HepG2 (cell line): ENCODE measurements around the gene C19orf38. TPM values are rescaled to one million over a fixed set of nuclear protein-coding genes. Genes with fewer than 3 reads are reported as not detected.
A peak's percentile ranks its signal among the peaks of the same experiment; 100 is the strongest.

Source experiments
- ATAC-seq: fragments of 200-7000 bp; cut with Tn5 transposase; 3 replicates; pipeline ENCODE4 v1.9.1; 2020; ENCODE audit warnings: mild to moderate bottlenecking, moderate library complexity
- BruUV-seq: library from RNA; stranded (reverse); fragments of 400-500 nt; replicated peaks from 2 replicates; lab custom pipeline; 2021; lab: Mats Ljungman, UMichigan
- CTCF ChIA-PET: fragments of 300-600 bp; formaldehyde crosslinking; extraction: SDS; loops from one replicate; lab custom pipeline; 2021; ENCODE audit warnings: low total read pairs, inconsistent platforms, low intra/inter-chr PET ratio; lab: Yijun Ruan, JAX
- POLR2A ChIA-PET: fragments of 350-600 bp; sonication (Branson Sonifier 250); formaldehyde crosslinking; loops from one replicate; lab custom pipeline; 2020; ENCODE audit warnings: antibody characterized with exemption, inconsistent platforms; lab: Yijun Ruan, JAX
- DNase-seq: peaks from one replicate; pipeline ENCODE4 v3.0.0-alpha.2; 2015; ENCODE audit warnings: low spot score
- FAIRE-seq: peaks from 3 replicates; lab custom pipeline; 2011; peaks lifted over from hg19 to GRCh38; lab: Jason Lieb, UNC
- H2AFZ ChIP-seq: one replicate; pipeline ENCODE4 v1.6.1; 2011; ENCODE audit warnings: low read length, inconsistent platforms
- H3K27ac ChIP-seq: fragments of 300-600 bp; 3 replicates; pipeline ENCODE4 v1.8.0; 2011; ENCODE audit warnings: mixed run types, mild to moderate bottlenecking, mixed read lengths, low read length, inconsistent platforms; ENCODE audit not compliant: insufficient read depth; ENCODE audit errors: extremely low read length
- H3K27me3 ChIP-seq, 2 experiments: fragments of 200-600 bp in 1 of 2; 2 replicates in 1 of 2; 3 replicates in 1 of 2; pipeline versions ENCODE4 v1.6.0 to v1.8.0; 2011; ENCODE audit warnings: low read length in 2 of 2, mild to moderate bottlenecking in 2 of 2, moderate library complexity in 2 of 2, inconsistent platforms in 1 of 2; ENCODE audit not compliant: insufficient read depth in 2 of 2, control insufficient read depth in 1 of 2
- H3K36me3 ChIP-seq, 2 experiments: fragments of 200-600 bp in 1 of 2; replicated peaks in 1 of 2; 2 replicates in 1 of 2; 3 replicates in 1 of 2; pipeline versions ENCODE4 v1.5.1 to v1.8.0; 2011; ENCODE audit warnings: low read length in 2 of 2, inconsistent platforms in 1 of 2; ENCODE audit not compliant: insufficient read depth in 2 of 2, control insufficient read depth in 1 of 2
- H3K4me1 ChIP-seq: 2 replicates; pipeline ENCODE4 v1.5.1; 2012; ENCODE audit warnings: low read length, inconsistent platforms; ENCODE audit not compliant: insufficient read depth
- H3K4me2 ChIP-seq: 2 replicates; pipeline ENCODE4 v1.6.0; 2011; ENCODE audit warnings: low read depth, low read length, inconsistent platforms
- H3K4me3 ChIP-seq, 3 experiments: fragments of 200-600 bp in 1 of 3; sonication (generic), shearing (Covaris generic) in 1 of 3; replicated peaks in 1 of 3; 2 replicates each; pipeline ENCODE4 v1.5.1; 2011 to 2016; ENCODE audit warnings: low read length in 3 of 3, inconsistent platforms in 2 of 3, low read depth in 2 of 3, mild to moderate bottlenecking in 2 of 3, control low read depth in 1 of 3, mixed read lengths in 1 of 3; ENCODE audit not compliant: insufficient read depth in 1 of 3
- H3K79me2 ChIP-seq: one replicate; pipeline ENCODE4 v1.6.1; 2011; ENCODE audit warnings: low read length, inconsistent platforms; ENCODE audit not compliant: insufficient read depth
- H3K9ac ChIP-seq: 2 replicates; pipeline ENCODE4 v1.6.0; 2011; ENCODE audit warnings: mild to moderate bottlenecking, low read depth, low read length, inconsistent platforms; ENCODE audit not compliant: insufficient read depth
- H3K9me3 ChIP-seq: 2 replicates; pipeline ENCODE4 v1.5.1; 2012; ENCODE audit warnings: mild to moderate bottlenecking, low read length
- H4K20me1 ChIP-seq: 2 replicates; pipeline ENCODE4 v1.6.0; 2011; ENCODE audit warnings: inconsistent platforms, mild to moderate bottlenecking, low read length, moderate library complexity; ENCODE audit not compliant: insufficient read depth
- HHEX ChIP-seq: IDR thresholded peaks from 2 replicates; pipeline ENCODE4 v1.6.1; 2016; ENCODE audit warnings: control low read depth
- HNRNPLL ChIP-seq: fragments of 200-400 bp; formaldehyde crosslinking; IDR thresholded peaks from 2 replicates; pipeline ENCODE4 v1.6.1; 2017; ENCODE audit warnings: mild to moderate bottlenecking, low read depth, low read length; ENCODE audit not compliant: poor library complexity, severe bottlenecking
- MAFK ChIP-seq, 2 experiments: IDR thresholded peaks in 1 of 2; conservative IDR thresholded peaks in 1 of 2; 2 replicates each; pipeline ENCODE4 v1.6.1; 2011; ENCODE audit warnings: improper control_type of control experiment in 2 of 2, low read length in 2 of 2
- NFE2 ChIP-seq: sonication (generic); formaldehyde crosslinking; IDR thresholded peaks from 2 replicates; pipeline ENCODE4 v1.4.0; 2020; ENCODE audit warnings: missing genetic modification reagents
- NFE2L2 ChIP-seq: fragments of 150-350 bp; IDR thresholded peaks from 2 replicates; pipeline ENCODE4 v1.6.1; 2014; ENCODE audit warnings: low read length
- NONO ChIP-seq, 2 experiments: fragments of 450-650 bp in 1 of 2; sonication (generic) in 1 of 2; formaldehyde crosslinking in 1 of 2; IDR thresholded peaks in 1 of 2; conservative IDR thresholded peaks in 1 of 2; 2 replicates each; pipeline versions ENCODE4 v1.6.1 to v1.8.0; 2017 to 2022; ENCODE audit warnings: mild to moderate bottlenecking in 1 of 2, missing genetic modification reagents in 1 of 2, moderate library complexity in 1 of 2
- ZNF629 ChIP-seq: sonication (generic); formaldehyde crosslinking; conservative IDR thresholded peaks from 2 replicates; pipeline ENCODE4 v1.5.0; 2020; ENCODE audit warnings: missing genetic modification reagents
- WGBS: methylation state at CpG from one replicate; pipeline ENCODE4 v1.1.6; 2017; ENCODE audit warnings: low lambda C conversion rate; 5-methylcytosine and 5-hydroxymethylcytosine counted together
- in situ Hi-C: cut with HindIII; loops from 2 replicates; pipeline ENCODE4 v1.10.0; 2017; ENCODE audit warnings: low pct_unique_long_range_greater_than_20kb; ENCODE audit not compliant: extremely low pct_ligation_motif_present
- intact Hi-C: fragments of 100-400 bp; cut with micrococcal nuclease; formaldehyde crosslinking; loops from one replicate; pipeline ENCODE4 v1.10.0; 2022; ENCODE audit not compliant: unreplicated experiment
- polyA plus RNA-seq, 8 experiments: library from polyadenylated mRNA; depleted of rRNA in 3 of 8; stranded (reverse) in 7 of 8; unstranded in 1 of 8; fragments of >200 nt; fragmentation: Illumina TruSeq in 4 of 8; extraction: Trizol in 4 of 8; gene quantifications; 2 replicates each; pipeline versions ENCODE4 v1.2.1 to v1.2.3, GENCODE V29; 2011 to 2016; ENCODE audit warnings: low read depth in 4 of 8, missing spikeins in 1 of 8, mixed read lengths in 1 of 8; ENCODE audit not compliant: insufficient read depth in 1 of 8
- total RNA-seq, 5 experiments: library from RNA; depleted of rRNA; stranded (reverse); fragments of >200 nt; fragmentation: Illumina TruSeq; extraction: Trizol; gene quantifications; 2 replicates each; pipeline ENCODE4 v1.2.3, GENCODE V29; 2016; ENCODE audit warnings: low read depth in 1 of 5

The C19orf38 gene
- total and polyA plus RNA-seq, 2 of the 13 experiments (the other 11 are each of a cell fraction or from before 2014, with no cell fraction given): 0.11 TPM; not detected in 1

DNA sequence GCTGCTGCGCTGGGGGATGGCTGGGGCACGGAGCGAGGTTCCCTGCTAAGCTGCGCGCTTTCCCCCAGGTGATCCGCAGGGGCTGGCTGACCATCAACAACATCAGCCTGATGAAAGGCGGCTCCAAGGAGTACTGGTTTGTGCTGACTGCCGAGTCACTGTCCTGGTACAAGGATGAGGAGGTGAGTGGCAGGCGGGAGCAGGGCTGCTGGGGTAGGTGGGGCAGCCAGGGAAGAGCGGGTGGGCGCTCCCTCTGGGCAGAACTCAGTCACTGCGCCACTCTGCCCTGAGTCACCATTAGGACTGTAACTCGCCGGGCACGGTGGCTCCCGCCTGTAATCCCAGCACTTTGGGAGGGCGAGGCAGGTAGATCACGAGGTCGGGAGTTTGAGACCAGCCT lies 36.0 kb upstream of the C19orf38 start:
- WGBS: 96% methylated on average over 19 of the region's 19 CpGs
- FAIRE-seq (no peak), DNase-seq (no peak), ATAC-seq (no peak)
- Histone ChIP-seq H3K4me3 (no peak overlapping the region), H3K36me3 (peaks cover 6 to 48% of the 10 kb centered on the region in 2 experiments; a peak in 4 of 5 replicates), H3K4me1 (peaks cover 22% of the 10 kb centered on the region), H2AFZ (no peak overlapping the region), H3K9ac (no peak overlapping the region), H3K9me3 (no peaks in the 10 kb centered on the region), H4K20me1 (no peaks in the 10 kb centered on the region), H3K4me2 (no peak overlapping the region), H3K27me3 (no peaks in the 10 kb centered on the region), H3K27ac (peak overlapping the region; percentile 7), H3K79me2 (no peaks in the 10 kb centered on the region)
- no TSS peak for BruUV-seq
- in situ Hi-C loops: no loop called here
- TF ChIP-seq NONO (IDR thresholded peaks at IDR 0.05) (no peak), NONO (CRISPR knock-in tag; conservative IDR thresholded peaks at IDR 0.05) (0 out of 2 replicates have a peak, but pooled peaks have one; percentile 9), HHEX (CRISPR knock-in tag) (no peak)
- ChIA-PET POLR2A (interaction anchor here (1.1 to 1.4 kb wide), 2 partner anchors 24 to 95 kb away, joined by 3 to 5 read pairs; partner anchors contain the start of gene TMED1), CTCF (no interaction called here)
- intact Hi-C loops: loop anchor here (5.0 kb wide), 1 partner anchor 45 kb away; no protein-coding TSS in a partner anchor

DNA sequence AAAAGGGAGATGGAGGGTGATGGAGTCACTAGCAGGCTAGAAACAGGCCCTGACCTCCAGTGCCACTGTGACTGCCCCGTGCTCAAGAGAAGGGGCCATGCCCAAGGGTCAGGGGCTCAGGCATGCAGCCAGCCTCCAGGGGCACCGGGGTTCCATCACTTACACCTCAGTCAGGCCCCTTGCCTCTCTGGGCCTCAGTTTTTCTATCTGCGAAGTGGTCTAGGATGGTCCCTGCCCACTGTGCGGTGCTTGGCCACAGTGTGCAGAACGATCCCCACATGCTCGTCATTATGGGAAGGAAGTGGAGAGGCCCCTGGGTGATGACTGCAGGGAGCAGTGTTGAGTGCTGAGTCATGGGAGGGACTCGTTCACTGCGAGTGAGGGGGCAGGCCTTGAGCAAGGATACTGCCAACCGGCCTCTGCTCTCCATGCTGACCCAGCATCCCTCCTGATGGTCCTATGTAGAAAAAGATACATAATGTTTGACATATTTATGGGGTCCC lies 35.3 kb upstream of the C19orf38 start:
- no peak for DNase-seq
- no TSS peak for BruUV-seq
- H3K9me3 ChIP-seq: no peaks in the 10 kb centered on the region
- H3K36me3 ChIP-seq: peaks cover 6 to 47% of the 10 kb centered on the region in 2 experiments; a peak in 4 of 5 replicates
- ChIA-PET CTCF (no interaction called here), POLR2A (no interaction called here)
- WGBS: 90% methylated on average over 8 of the region's 9 CpGs
- no peak overlapping the region for H3K4me3 ChIP-seq
- TF ChIP-seq NFE2 (CRISPR knock-in tag) (peak; percentile 52; the same call in 1 of the 2 replicates), ZNF629 (CRISPR knock-in tag) (peak; percentile 60), NFE2L2 (peak; percentile 35; the same call in 1 of the 2 replicates), HNRNPLL (no peak), MAFK (conservative IDR thresholded peaks at IDR 0.05 in 1 of 2, IDR thresholded peaks at IDR 0.05 in 1 of 2; ENCODE audit: low read length in 2 of 2) (peak in 1 of 2 experiments; percentile 21; a peak in 1 of 4 replicates)
- no peaks in the 10 kb centered on the region for H4K20me1 ChIP-seq
- in situ Hi-C loops: no loop called here
- no peak overlapping the region for H3K4me2 ChIP-seq
- no peak for FAIRE-seq
- no peak overlapping the region for H3K9ac ChIP-seq
- intact Hi-C loops: loop anchor here (5.0 kb wide), 1 partner anchor 46 kb away; no protein-coding TSS in a partner anchor
- no peak overlapping the region for H2AFZ ChIP-seq
- no peak for ATAC-seq
- H3K27ac ChIP-seq: no peak overlapping the region
- H3K79me2 ChIP-seq: no peaks in the 10 kb centered on the region
- H3K27me3 ChIP-seq: no peaks in the 10 kb centered on the region
- H3K4me1 ChIP-seq: peaks cover 22% of the 10 kb centered on the region
